Muscle layer of duodenum (tissue), 2 donors: ENCODE measurements around the gene HYDIN.
"Not testable (repeated sequence)": the region's sequence is repeated elsewhere in the genome, so short reads cannot be mapped to it uniquely, and the experiment has no call there.

ENCODE experiments used
- H3K27ac ChIP-seq: one replicate; pipeline ENCODE4 v1.7.0; 2013; ENCODE audit warnings: mild to moderate bottlenecking, low read length
- H3K27me3 ChIP-seq: one replicate; pipeline ENCODE4 v1.7.0; 2013; ENCODE audit warnings: low read depth, mild to moderate bottlenecking, control low read depth, low read length
- H3K36me3 ChIP-seq, 2 donors: one replicate each; pipeline ENCODE4 v1.7.0; 2013; ENCODE audit warnings: low read length in 2 of 2, control low read depth in 1 of 2, mild to moderate bottlenecking in 1 of 2; ENCODE audit not compliant: insufficient read depth in 2 of 2, control insufficient read depth in 1 of 2
- H3K4me1 ChIP-seq, 2 donors: one replicate each; pipeline ENCODE4 v1.7.0; 2013; ENCODE audit warnings: low read length in 2 of 2, mild to moderate bottlenecking in 2 of 2, control low read depth in 1 of 2, moderate library complexity in 1 of 2; ENCODE audit not compliant: insufficient read depth in 2 of 2, control insufficient read depth in 1 of 2
- H3K4me3 ChIP-seq, 2 donors: one replicate each; pipeline ENCODE4 v1.7.0; 2013; ENCODE audit warnings: low read length in 2 of 2, low read depth in 1 of 2, mild to moderate bottlenecking in 1 of 2
- H3K9me3 ChIP-seq, 2 donors: one replicate each; pipeline ENCODE4 v1.7.0; 2013; ENCODE audit warnings: low read length in 2 of 2, control low read depth in 1 of 2, mild to moderate bottlenecking in 1 of 2; ENCODE audit not compliant: control insufficient read depth in 1 of 2
- donor health status: healthy.

The HYDIN gene

GRCh38 chr16:70888208-70888607, 342.3 kb downstream of the HYDIN start:
- not testable (repeated sequence) for H3K36me3 ChIP-seq, H3K4me3 ChIP-seq, H3K9me3 ChIP-seq, H3K27ac ChIP-seq, H3K4me1 ChIP-seq, H3K27me3 ChIP-seq

DNA sequence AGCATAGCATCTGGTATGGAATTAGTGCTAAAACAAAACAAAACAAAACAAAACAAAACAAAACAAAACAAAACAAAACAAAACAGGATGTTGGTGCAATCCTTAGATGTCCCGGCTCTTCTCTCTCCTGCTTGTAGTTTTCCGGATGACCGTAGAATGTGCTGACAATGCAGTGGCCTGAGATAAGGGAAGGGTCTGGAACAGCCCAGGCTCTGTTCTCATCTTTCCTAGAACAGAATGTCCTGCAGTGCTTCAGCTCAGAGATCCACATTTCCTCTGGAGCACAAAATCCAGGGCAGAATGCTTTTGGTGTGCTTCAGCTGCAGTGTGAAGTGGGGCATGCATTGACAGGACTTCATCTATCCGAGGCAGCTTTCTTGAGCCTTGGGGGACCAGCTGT, 345.9 kb downstream of the HYDIN start:
- not testable (repeated sequence) for H3K36me3 ChIP-seq, H3K27ac ChIP-seq, H3K27me3 ChIP-seq, H3K4me1 ChIP-seq, H3K9me3 ChIP-seq, H3K4me3 ChIP-seq

DNA sequence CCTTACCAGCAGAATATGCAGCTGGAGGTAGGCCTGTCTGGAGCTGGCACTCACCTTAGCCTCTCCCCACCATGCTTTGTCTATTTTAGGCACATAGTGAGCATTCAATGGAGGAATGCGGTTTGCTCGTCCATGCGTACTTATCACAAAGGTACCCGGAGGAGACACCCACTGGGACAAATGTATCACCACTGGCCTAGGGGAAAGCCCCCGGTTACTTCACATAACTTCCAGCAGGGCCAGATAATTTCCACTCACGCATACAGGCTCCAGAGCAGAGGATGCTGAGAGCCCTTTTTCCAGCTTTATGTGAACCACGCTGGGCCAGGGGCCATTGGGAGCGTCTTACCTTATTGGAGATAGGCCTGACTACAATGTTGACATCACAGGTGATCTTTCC, 348.2 kb downstream of the HYDIN start:
- not testable (repeated sequence) for H3K4me1 ChIP-seq, H3K36me3 ChIP-seq, H3K9me3 ChIP-seq, H3K27ac ChIP-seq, H3K4me3 ChIP-seq, H3K27me3 ChIP-seq

DNA sequence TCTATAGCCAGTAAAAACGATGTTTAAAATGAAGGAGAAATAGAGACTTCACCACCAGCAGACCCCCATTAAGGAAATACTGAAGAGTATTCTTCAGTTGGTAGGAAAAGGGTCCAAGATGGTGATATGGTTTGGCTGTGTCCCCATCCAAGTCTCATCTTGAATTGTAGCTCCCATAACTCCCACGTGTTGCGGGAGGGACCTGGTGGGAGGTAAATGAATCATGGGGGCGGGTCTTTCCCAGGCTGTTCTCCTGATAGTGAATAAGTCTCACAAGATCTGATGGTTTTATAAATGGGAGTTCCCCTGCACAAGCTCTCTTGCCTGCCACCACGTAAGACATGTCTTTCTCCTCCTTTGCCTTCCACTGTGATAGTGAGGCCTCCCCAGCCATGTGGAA, 352.6 kb downstream of the HYDIN start:
- H3K4me3 ChIP-seq, result not testable (repeated sequence)

DNA sequence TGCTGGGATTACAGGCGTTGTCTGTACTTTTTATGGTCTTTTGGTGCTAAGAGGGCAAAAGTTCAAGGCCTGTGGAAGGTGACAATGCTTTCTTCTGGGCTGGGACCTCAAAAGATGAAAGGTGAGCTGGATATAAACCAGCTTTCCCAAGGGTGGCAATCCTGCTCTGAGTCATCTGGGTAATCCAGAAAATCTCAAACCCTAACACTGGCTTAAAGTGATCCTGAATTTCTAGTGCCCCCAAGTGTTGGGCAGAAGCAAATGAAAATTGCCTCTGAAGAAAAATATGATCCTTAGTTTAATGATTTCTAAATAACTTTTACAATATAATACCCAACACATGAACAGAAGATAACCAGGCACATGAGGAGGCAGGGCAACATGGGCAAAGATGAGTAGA, 354.1 kb downstream of the HYDIN start:
- H3K4me1 ChIP-seq, H3K36me3 ChIP-seq, H3K9me3 ChIP-seq, H3K27ac ChIP-seq, H3K27me3 ChIP-seq, H3K4me3 ChIP-seq: not testable (repeated sequence)

More for the DNA sequence above, 352.6 kb downstream of the HYDIN start:
- H3K4me1 ChIP-seq, H3K9me3 ChIP-seq, H3K36me3 ChIP-seq, H3K27ac ChIP-seq, H3K27me3 ChIP-seq: not testable (repeated sequence)

GRCh38 chr16:70864698-70865097, 365.8 kb downstream of the HYDIN start:
- not testable (repeated sequence) for H3K27me3 ChIP-seq, H3K27ac ChIP-seq

GRCh38 chr16:70861996-70862395, 368.5 kb downstream of the HYDIN start:
- not testable (repeated sequence) for H3K4me1 ChIP-seq, H3K27ac ChIP-seq, H3K27me3 ChIP-seq, H3K9me3 ChIP-seq, H3K36me3 ChIP-seq, H3K4me3 ChIP-seq

More at GRCh38 chr16:70864698-70865097, 365.8 kb downstream of the HYDIN start:
- H3K4me3 ChIP-seq, H3K36me3 ChIP-seq, H3K4me1 ChIP-seq, H3K9me3 ChIP-seq: not testable (repeated sequence)

GRCh38 chr16:70851299-70851698, 379.2 kb downstream of the HYDIN start:
- not testable (repeated sequence) for H3K4me1 ChIP-seq, H3K9me3 ChIP-seq, H3K36me3 ChIP-seq, H3K4me3 ChIP-seq, H3K27me3 ChIP-seq, H3K27ac ChIP-seq

- not testable (repeated sequence) for H3K4me3 ChIP-seq, H3K9me3 ChIP-seq, H3K4me1 ChIP-seq, H3K36me3 ChIP-seq, H3K27ac ChIP-seq, H3K27me3 ChIP-seq
Measured at GRCh38 chr16:70823498-70824118, 406.9 kb downstream of the HYDIN start.

DNA sequence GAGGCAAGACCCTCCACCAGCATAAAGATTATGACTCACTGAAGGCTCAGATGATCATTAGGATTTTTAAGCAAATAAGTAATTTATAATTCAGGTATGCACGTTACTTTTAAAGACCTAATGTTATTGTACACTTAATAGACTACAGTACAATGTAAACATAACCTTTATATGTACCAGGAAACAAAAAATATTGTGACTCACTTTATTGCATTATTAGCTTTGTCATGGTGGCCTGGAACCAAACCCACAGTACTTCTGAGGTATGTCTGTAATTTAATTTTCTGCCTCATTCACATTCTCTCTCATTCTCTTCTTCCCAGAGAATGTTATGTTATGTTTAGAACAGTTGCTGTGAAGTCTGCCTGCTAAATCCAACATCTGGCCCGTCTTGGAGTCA, 407.8 kb downstream of the HYDIN start:
- not testable (repeated sequence) for H3K36me3 ChIP-seq, H3K27ac ChIP-seq, H3K4me1 ChIP-seq, H3K9me3 ChIP-seq, H3K4me3 ChIP-seq, H3K27me3 ChIP-seq

DNA sequence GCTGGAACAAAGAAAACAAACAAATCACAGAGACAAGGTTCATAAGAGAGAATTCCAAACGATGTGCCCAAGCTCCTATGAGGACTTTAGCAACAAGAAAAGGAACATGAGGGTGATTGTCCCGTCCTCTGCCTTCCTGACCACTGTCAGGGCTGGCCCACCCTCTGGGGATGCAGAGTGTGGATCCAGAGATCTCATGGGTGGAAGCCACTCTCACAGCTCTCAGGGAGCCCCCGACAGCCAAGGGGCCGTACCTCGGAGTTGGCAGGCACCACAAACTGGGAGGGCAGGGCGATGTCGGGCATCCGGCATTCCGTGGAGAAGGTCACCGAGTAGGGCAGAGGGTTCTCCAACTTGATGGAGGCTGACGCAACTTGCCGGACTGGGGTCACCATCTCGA, 412.4 kb downstream of the HYDIN start:
- not testable (repeated sequence) for H3K27me3 ChIP-seq, H3K4me3 ChIP-seq, H3K9me3 ChIP-seq, H3K27ac ChIP-seq, H3K36me3 ChIP-seq, H3K4me1 ChIP-seq

- H3K9me3 ChIP-seq, result no peaks in the 10 kb centered on the region
- no peak overlapping the region for H3K27ac ChIP-seq
- H3K4me1 ChIP-seq, result no peaks in the 10 kb centered on the region
- H3K27me3 ChIP-seq, result no peaks in the 10 kb centered on the region
- no peak overlapping the region for H3K4me3 ChIP-seq
- no peaks in the 10 kb centered on the region for H3K36me3 ChIP-seq
Measured at GRCh38 chr16:70809392-70810060, 421.0 kb downstream of the HYDIN start.
